HL-60 (cell line): ENCODE measurements around the gene DSE.

ENCODE experiments used
- DNase-seq, 2 experiments: peaks; one replicate each; pipeline ENCODE4 v3.0.0-alpha.2; 2010 to 2020; ENCODE audit warnings: low read depth in 1 of 2, low spot score in 1 of 2
- H3K27ac ChIP-seq: fragments of 250-450 bp; sonication (Bioruptor Pico); replicated peaks from 2 replicates; pipeline ENCODE4 v1.5.1; 2020; ENCODE audit warnings: mild to moderate bottlenecking, moderate library complexity
- H3K27me3 ChIP-seq: fragments of 250-450 bp; sonication (Bioruptor Pico); 2 replicates; pipeline ENCODE4 v1.5.1; 2021; ENCODE audit warnings: mild to moderate bottlenecking, moderate library complexity; ENCODE audit not compliant: insufficient read depth, poor library complexity, severe bottlenecking
- H3K4me3 ChIP-seq: replicated peaks from 2 replicates; pipeline ENCODE4 v1.5.1; 2011; ENCODE audit warnings: mild to moderate bottlenecking, control low read depth, low read length; ENCODE audit not compliant: insufficient read depth
- CTCF ChIP-seq: IDR thresholded peaks from one replicate; pipeline ENCODE4 v1.5.1; 2011; ENCODE audit warnings: low read length, control low read depth, inconsistent platforms; ENCODE audit not compliant: insufficient read depth
- GABPA ChIP-seq: IDR thresholded peaks from 2 replicates; pipeline ENCODE4 v1.6.1; 2012; ENCODE audit warnings: low read depth
- POLR2AphosphoS5 ChIP-seq: IDR thresholded peaks from 2 replicates; pipeline ENCODE4 v1.6.1; 2012; ENCODE audit warnings: low read depth
- REST ChIP-seq: IDR thresholded peaks from 2 replicates; pipeline ENCODE4 v1.6.1; 2012; ENCODE audit warnings: low read depth; ENCODE audit not compliant: insufficient replicate concordance
- SPI1 ChIP-seq: IDR thresholded peaks from 2 replicates; pipeline ENCODE4 v1.6.1; 2012; ENCODE audit warnings: low read depth, mild to moderate bottlenecking, borderline replicate concordance

Gene DSE

GRCh38 chr6:116395647-116396046 lies 24.9 kb downstream of the DSE start:
- no peaks in the 10 kb centered on the region for H3K27me3 ChIP-seq
- TF ChIP-seq REST (no peak), CTCF (no peak), POLR2AphosphoS5 (no peak), GABPA (no peak), SPI1 (no peak)
- no peak overlapping the region for H3K27ac ChIP-seq
- H3K4me3 ChIP-seq, result no peak overlapping the region
- no peak for DNase-seq

GRCh38 chr6:116396441-116396840 lies 25.7 kb downstream of the DSE start:
- no peak for TF ChIP-seq POLR2AphosphoS5
- TF ChIP-seq SPI1, result no peak
- no peak for TF ChIP-seq REST
- TF ChIP-seq GABPA, result no peak
- no peak for TF ChIP-seq CTCF
- Histone ChIP-seq H3K27ac (no peak overlapping the region), H3K27me3 (no peaks in the 10 kb centered on the region), H3K4me3 (no peak overlapping the region)
- DNase-seq, result no peak

- Histone ChIP-seq H3K4me3 (no peak overlapping the region), H3K27me3 (no peaks in the 10 kb centered on the region), H3K27ac (no peak overlapping the region)
- DNase-seq, result no peak
- no peak for TF ChIP-seq REST
- TF ChIP-seq SPI1, result no peak
- no peak for TF ChIP-seq CTCF
- TF ChIP-seq GABPA, result no peak
- TF ChIP-seq POLR2AphosphoS5, result no peak
These were observed 27.2 kb downstream of the DSE start for GRCh38 chr6:116397914-116398313.
